ENCODE measurements around the gene DPP6.
"Not testable (repeated sequence)": the region's sequence is repeated elsewhere in the genome, so short reads cannot be mapped to it uniquely, and the experiment has no call there.

Gene DPP6

GRCh38 chr7:154927624-154928125, 875.5 kb downstream of the DPP6 start:
- peak; percentile 28 to 70 for DNase-seq (ENCODE audit: low read depth in 2 of 2)

DNA sequence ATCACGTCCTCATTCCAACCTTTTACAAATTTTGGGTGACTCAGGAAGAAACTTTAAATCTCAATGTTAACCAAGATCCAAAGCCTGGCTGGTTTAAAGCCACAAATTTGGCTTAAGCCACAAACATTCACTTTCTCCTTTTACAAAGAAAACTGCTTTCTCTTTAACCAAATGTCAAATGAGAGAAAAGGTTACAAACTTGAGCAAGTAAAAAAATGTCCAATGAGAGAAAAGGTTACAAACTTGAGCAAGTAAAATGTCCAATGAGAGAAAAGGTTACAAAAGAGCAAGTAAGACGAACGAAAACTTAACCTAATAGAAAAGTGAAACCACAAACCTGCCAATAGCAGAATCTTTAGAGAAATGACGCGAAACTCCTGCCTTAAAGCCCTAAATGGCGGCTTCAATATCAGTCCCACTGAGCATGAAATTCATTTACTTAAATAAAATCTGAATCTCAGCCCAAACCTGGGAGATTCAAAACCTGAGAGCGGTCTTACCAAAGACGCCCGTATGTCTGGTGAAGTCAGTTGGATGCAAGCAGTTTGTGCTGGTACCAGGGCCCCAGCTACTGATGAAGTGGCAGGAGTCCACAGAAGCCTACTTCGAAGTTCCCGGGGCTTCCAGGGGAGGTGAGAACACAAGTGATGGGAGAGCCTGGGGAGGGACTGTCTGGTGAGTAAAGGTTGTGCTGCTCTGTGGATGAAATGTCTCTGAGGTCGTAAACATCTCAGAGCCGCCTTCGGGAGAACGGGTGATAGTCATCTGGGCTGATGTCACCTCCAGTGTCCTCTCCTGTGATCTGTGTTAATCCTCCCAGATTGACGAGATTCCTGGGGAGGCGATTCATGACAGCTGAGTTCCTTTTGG, 876.2 kb downstream of the DPP6 start:
- DNase-seq (ENCODE audit: low read depth in 2 of 2) = no peak

- no peak for DNase-seq (ENCODE audit: low read depth in 2 of 2)
Observed at GRCh38 chr7:154929006-154929726, 877.0 kb downstream of the DPP6 start.

- DNase-seq (ENCODE audit: low read depth in 2 of 2) = no peak
Observed at GRCh38 chr7:154931906-154932305, 879.7 kb downstream of the DPP6 start.

GRCh38 chr7:154934353-154934952, 882.3 kb downstream of the DPP6 start:
- DNase-seq (ENCODE audit: low read depth in 2 of 2) = not testable (repeated sequence)

DNA sequence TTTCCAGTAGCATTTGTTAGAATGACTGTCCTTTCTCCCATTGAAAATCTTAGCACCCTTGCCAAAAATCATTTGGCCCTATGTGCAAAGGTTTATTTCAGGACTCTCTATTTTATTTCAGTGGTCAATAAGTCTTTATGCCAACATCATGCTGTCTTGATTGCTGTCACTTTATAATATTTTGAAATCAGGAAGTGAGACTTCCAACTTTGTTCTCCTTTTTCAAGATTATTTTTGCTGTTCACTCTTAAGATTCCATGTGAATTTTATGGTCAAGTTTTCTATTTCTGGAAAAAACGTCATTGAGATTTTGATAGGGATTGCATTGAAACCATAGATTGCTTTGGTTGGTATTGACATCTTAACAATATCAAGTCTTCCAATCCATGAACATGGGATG, 885.6 kb downstream of the DPP6 start:
- DNase-seq (ENCODE audit: low read depth in 2 of 2) = no peak

- DNase-seq (ENCODE audit: low read depth in 2 of 2) = no peak
Observed at GRCh38 chr7:154942691-154943090, 890.5 kb downstream of the DPP6 start.

Measured in stimulated activated CD8-positive, alpha-beta memory T cell treated with anti-CD3 and anti-CD28 coated beads, Interleukin-15, amount 100 ng/mL, for 4 hours (primary cell).